HepG2 (cell line): Measurements from ENCODE around the gene HDAC3. TPM values are rescaled to one million over a fixed set of nuclear protein-coding genes. Genes with fewer than 3 reads are reported as not detected.

Experiments
- CREM ChIP-seq, 2 experiments: sonication (generic) in 1 of 2; formaldehyde crosslinking in 1 of 2; IDR thresholded peaks; 2 replicates each; pipeline versions ENCODE4 v1.4.0 to v1.6.1; 2016 to 2020; ENCODE audit warnings: antibody characterized with exemption in 1 of 2, mild to moderate bottlenecking in 1 of 2, missing genetic modification reagents in 1 of 2
- GPBP1L1 ChIP-seq: sonication (generic); formaldehyde crosslinking; IDR thresholded peaks from 2 replicates; pipeline ENCODE4 v1.5.0; 2020; ENCODE audit warnings: mild to moderate bottlenecking, missing genetic modification reagents
- NCOA1 ChIP-seq: sonication (generic); formaldehyde crosslinking; IDR thresholded peaks from 2 replicates; pipeline ENCODE4 v1.9.0; 2021; ENCODE audit warnings: missing genetic modification reagents
- PAXIP1 ChIP-seq: sonication (generic); formaldehyde crosslinking; conservative IDR thresholded peaks from 2 replicates; pipeline ENCODE4 v1.4.0; 2020; ENCODE audit warnings: mild to moderate bottlenecking, missing genetic modification reagents, moderate library complexity
- PHF8 ChIP-seq: sonication (generic); formaldehyde crosslinking; IDR thresholded peaks from 2 replicates; pipeline ENCODE4 v1.5.0; 2020; ENCODE audit warnings: missing genetic modification reagents
- PLSCR1 ChIP-seq: sonication (generic); formaldehyde crosslinking; IDR thresholded peaks from 2 replicates; pipeline ENCODE4 v1.5.0; 2020; ENCODE audit warnings: missing genetic modification reagents, mild to moderate bottlenecking, borderline replicate concordance
- SNAPC2 ChIP-seq: sonication (generic); formaldehyde crosslinking; IDR thresholded peaks from 2 replicates; pipeline ENCODE4 v1.8.1; 2022; ENCODE audit warnings: mild to moderate bottlenecking, missing genetic modification reagents
- UBTF ChIP-seq: sonication (generic); formaldehyde crosslinking; IDR thresholded peaks from 2 replicates; pipeline ENCODE4 v1.4.0; 2020; ENCODE audit warnings: mild to moderate bottlenecking, missing genetic modification reagents
- ZBTB26 ChIP-seq: IDR thresholded peaks from 2 replicates; pipeline ENCODE4 v1.6.1; 2016; ENCODE audit warnings: missing compliant biosample characterization, missing genetic modification reagents, borderline replicate concordance
- ZBTB8A ChIP-seq: sonication (generic); formaldehyde crosslinking; IDR thresholded peaks from 2 replicates; pipeline ENCODE4 v1.4.0; 2020; ENCODE audit warnings: mild to moderate bottlenecking, low read depth, missing genetic modification reagents, borderline replicate concordance
- ZNF20 ChIP-seq: sonication (generic); formaldehyde crosslinking; IDR thresholded peaks from 2 replicates; pipeline ENCODE4 v1.4.0; 2020; ENCODE audit warnings: mild to moderate bottlenecking, moderate library complexity, missing genetic modification reagents
- ZNF275 ChIP-seq: sonication (generic); formaldehyde crosslinking; IDR thresholded peaks from 2 replicates; pipeline ENCODE4 v1.8.0; 2022; ENCODE audit warnings: missing genetic modification reagents, mild to moderate bottlenecking, inconsistent platforms, borderline replicate concordance
- ZNF513 ChIP-seq: sonication (generic); formaldehyde crosslinking; conservative IDR thresholded peaks from 2 replicates; pipeline ENCODE4 v1.5.0; 2020; ENCODE audit warnings: missing genetic modification reagents
- ZNF546 ChIP-seq: sonication (generic); formaldehyde crosslinking; conservative IDR thresholded peaks from 2 replicates; pipeline ENCODE4 v1.8.1; 2023; ENCODE audit warnings: mild to moderate bottlenecking, missing genetic modification reagents
- ZNF629 ChIP-seq: sonication (generic); formaldehyde crosslinking; conservative IDR thresholded peaks from 2 replicates; pipeline ENCODE4 v1.5.0; 2020; ENCODE audit warnings: missing genetic modification reagents
- ZNF776 ChIP-seq: sonication (generic); formaldehyde crosslinking; IDR thresholded peaks from 2 replicates; pipeline ENCODE4 v1.4.0; 2020; ENCODE audit warnings: mild to moderate bottlenecking, missing genetic modification reagents
- ZNF777 ChIP-seq: sonication (generic); formaldehyde crosslinking; IDR thresholded peaks from 2 replicates; pipeline ENCODE4 v1.4.0; 2020; ENCODE audit warnings: missing genetic modification reagents
- polyA plus RNA-seq, 8 experiments: library from polyadenylated mRNA; depleted of rRNA in 3 of 8; stranded (reverse) in 7 of 8; unstranded in 1 of 8; fragments of >200 nt; fragmentation: Illumina TruSeq in 4 of 8; extraction: Trizol in 4 of 8; gene quantifications; 2 replicates each; pipeline versions ENCODE4 v1.2.1 to v1.2.3, GENCODE V29; 2011 to 2016; ENCODE audit warnings: low read depth in 4 of 8, missing spikeins in 1 of 8, mixed read lengths in 1 of 8; ENCODE audit not compliant: insufficient read depth in 1 of 8
- total RNA-seq, 5 experiments: library from RNA; depleted of rRNA; stranded (reverse); fragments of >200 nt; fragmentation: Illumina TruSeq; extraction: Trizol; gene quantifications; 2 replicates each; pipeline ENCODE4 v1.2.3, GENCODE V29; 2016; ENCODE audit warnings: low read depth in 1 of 5

HDAC3 gene
- total and polyA plus RNA-seq, 2 of the 13 experiments (the other 11 are each of a cell fraction or from before 2014, with no cell fraction given), result 84.0 to 94.1 TPM

GRCh38 chr5:141590127-141590526, 46.5 kb downstream of the HDAC3 start (continued):
- TF ChIP-seq UBTF (CRISPR knock-in tag) (no peak), NCOA1 (no peak), ZNF777 (no peak), ZBTB26 (CRISPR knock-in tag) (no peak), ZNF275 (CRISPR knock-in tag) (no peak), PLSCR1 (no peak), GPBP1L1 (CRISPR knock-in tag) (no peak), ZBTB8A (CRISPR knock-in tag) (no peak), ZNF20 (CRISPR knock-in tag) (no peak), ZNF629 (CRISPR knock-in tag) (no peak), ZNF776 (no peak), PAXIP1 (CRISPR knock-in tag) (peak; percentile 93), CREM (IDR thresholded peaks at IDR 0.05) (peak; percentile 59; the same call in 1 of the 2 replicates), CREM (CRISPR knock-in tag; IDR thresholded peaks at IDR 0.05) (no peak), ZNF546 (CRISPR knock-in tag) (no peak), SNAPC2 (CRISPR knock-in tag) (0 out of 2 replicates have a peak, but pooled peaks have one; percentile 49), ZNF513 (CRISPR knock-in tag) (no peak), PHF8 (no peak)
